Lung (tissue), 12 donors: ENCODE data around the gene NEIL1. TPM values are rescaled to one million over a fixed set of nuclear protein-coding genes. Genes with fewer than 3 reads are reported as not detected.

ENCODE experiments used
- ATAC-seq: fragments of 200-7000 bp; cut with Tn5 transposase; one replicate; pipeline ENCODE4 v1.9.1; 2020; ENCODE audit warnings: moderate number of reproducible peaks; ENCODE audit not compliant: insufficient read depth, low FRiP score
- DNase-seq, 3 donors: peaks; one replicate each; pipeline ENCODE4 v3.0.0-alpha.2; 2013 to 2017
- H3K27ac ChIP-seq, 2 donors: one replicate each; pipeline ENCODE4 v1.5.1; 2013; ENCODE audit warnings: mild to moderate bottlenecking in 2 of 2, moderate library complexity in 2 of 2, control low read depth in 1 of 2, inconsistent platforms in 1 of 2, low read depth in 1 of 2, low read length in 1 of 2
- H3K27me3 ChIP-seq, 3 donors: one replicate each; pipeline ENCODE4 v1.5.1; 2013; ENCODE audit warnings: low read length in 2 of 3; ENCODE audit not compliant: control insufficient read depth in 3 of 3, insufficient read depth in 3 of 3
- H3K36me3 ChIP-seq, 4 donors: one replicate each; pipeline ENCODE4 v1.5.1; 2013; ENCODE audit warnings: low read length in 4 of 4, mild to moderate bottlenecking in 1 of 4, moderate library complexity in 1 of 4; ENCODE audit not compliant: control insufficient read depth in 4 of 4, insufficient read depth in 4 of 4
- H3K4me1 ChIP-seq, 5 donors: one replicate each; pipeline ENCODE4 v1.5.1; 2013; ENCODE audit warnings: low read length in 5 of 5, mild to moderate bottlenecking in 2 of 5, moderate library complexity in 1 of 5; ENCODE audit not compliant: control insufficient read depth in 5 of 5, insufficient read depth in 5 of 5
- H3K4me3 ChIP-seq: one replicate; pipeline ENCODE4 v1.5.1; 2013; ENCODE audit warnings: mild to moderate bottlenecking, control low read depth, moderate library complexity
- H3K9ac ChIP-seq, 2 donors: one replicate each; pipeline ENCODE4 v1.5.1; 2013; ENCODE audit warnings: low read length in 2 of 2, control low read depth in 1 of 2; ENCODE audit not compliant: insufficient read depth in 1 of 2
- H3K9me3 ChIP-seq, 4 donors: one replicate each; pipeline ENCODE4 v1.5.1; 2013; ENCODE audit warnings: low read length in 3 of 4, mild to moderate bottlenecking in 1 of 4, moderate library complexity in 1 of 4; ENCODE audit not compliant: control insufficient read depth in 4 of 4, insufficient read depth in 3 of 4
- WGBS, 2 donors: extraction: QIAGEN DNeasy Blood & Tissue Kit; methylation state at CpG; one replicate each; pipeline ENCODE4 v1.1.7; 2013; 5-methylcytosine and 5-hydroxymethylcytosine counted together
- polyA plus RNA-seq, 2 donors: library from polyadenylated mRNA; stranded (reverse); fragments of 200-250 nt; gene quantifications; one replicate each; pipeline ENCODE4 v1.2.1, GENCODE V29; 2013
- total RNA-seq, 2 donors: library from RNA; depleted of rRNA in 1 of 2; stranded (reverse); fragments of >200 nt in 1 of 2; gene quantifications; one replicate each; pipeline ENCODE4 v1.2.1, GENCODE V29; 2014 to 2021
- TF ChIP-seq, protein P1 (sequence below): IDR thresholded peaks from 2 replicates; pipeline ENCODE4 v1.5.1; 2012; ENCODE audit warnings: mild to moderate bottlenecking; ENCODE audit errors: control extremely low read depth, extremely low read depth
- donor health status: control.
- donor health status: control.
- donor health status: Bipolar disorder and iron deficiency.
- donor health status: healthy.
- donor health status: DM: yes; HTN: yes; CAD: no.

Gene NEIL1
- total and polyA plus RNA-seq, 4 donors, result 13.8 to 46.8 (median 36.4) TPM

DNA sequence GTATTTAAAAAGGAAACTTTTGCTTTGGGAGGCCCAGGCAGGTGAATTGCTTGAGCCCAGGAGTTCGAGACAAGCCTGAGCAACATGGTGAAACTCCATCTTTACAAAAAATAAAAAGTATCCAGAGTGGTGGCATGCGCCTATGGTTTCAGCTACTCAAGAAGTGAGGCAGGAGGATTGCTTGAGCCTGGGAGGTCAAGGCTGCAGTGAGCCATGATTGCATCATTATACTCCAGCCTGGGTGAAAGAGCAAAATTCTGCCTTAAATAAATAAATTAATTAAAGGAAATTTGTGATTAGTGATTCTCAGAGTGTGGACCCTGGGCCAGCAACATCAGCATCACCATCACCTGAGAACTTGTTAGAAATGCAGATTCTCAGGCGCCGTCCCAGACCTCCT, 20.9 kb upstream of the NEIL1 start:
- H3K9me3 ChIP-seq, result no peaks in the 10 kb centered on the region
- no peaks in the 10 kb centered on the region for H3K36me3 ChIP-seq
- TF ChIP-seq, protein P1, sequence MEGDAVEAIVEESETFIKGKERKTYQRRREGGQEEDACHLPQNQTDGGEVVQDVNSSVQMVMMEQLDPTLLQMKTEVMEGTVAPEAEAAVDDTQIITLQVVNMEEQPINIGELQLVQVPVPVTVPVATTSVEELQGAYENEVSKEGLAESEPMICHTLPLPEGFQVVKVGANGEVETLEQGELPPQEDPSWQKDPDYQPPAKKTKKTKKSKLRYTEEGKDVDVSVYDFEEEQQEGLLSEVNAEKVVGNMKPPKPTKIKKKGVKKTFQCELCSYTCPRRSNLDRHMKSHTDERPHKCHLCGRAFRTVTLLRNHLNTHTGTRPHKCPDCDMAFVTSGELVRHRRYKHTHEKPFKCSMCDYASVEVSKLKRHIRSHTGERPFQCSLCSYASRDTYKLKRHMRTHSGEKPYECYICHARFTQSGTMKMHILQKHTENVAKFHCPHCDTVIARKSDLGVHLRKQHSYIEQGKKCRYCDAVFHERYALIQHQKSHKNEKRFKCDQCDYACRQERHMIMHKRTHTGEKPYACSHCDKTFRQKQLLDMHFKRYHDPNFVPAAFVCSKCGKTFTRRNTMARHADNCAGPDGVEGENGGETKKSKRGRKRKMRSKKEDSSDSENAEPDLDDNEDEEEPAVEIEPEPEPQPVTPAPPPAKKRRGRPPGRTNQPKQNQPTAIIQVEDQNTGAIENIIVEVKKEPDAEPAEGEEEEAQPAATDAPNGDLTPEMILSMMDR, result no peak
- no peak overlapping the region for H3K27ac ChIP-seq
- H3K9ac ChIP-seq, result no peak overlapping the region
- no peak overlapping the region for H3K4me3 ChIP-seq
- WGBS, 2 donors, result 94 to 95% methylated on average over 4 of the region's 4 CpGs
- no peaks in the 10 kb centered on the region for H3K27me3 ChIP-seq
- ATAC-seq (no peak), DNase-seq (no peak)
- H3K4me1 ChIP-seq, result no peaks in the 10 kb centered on the region

DNA sequence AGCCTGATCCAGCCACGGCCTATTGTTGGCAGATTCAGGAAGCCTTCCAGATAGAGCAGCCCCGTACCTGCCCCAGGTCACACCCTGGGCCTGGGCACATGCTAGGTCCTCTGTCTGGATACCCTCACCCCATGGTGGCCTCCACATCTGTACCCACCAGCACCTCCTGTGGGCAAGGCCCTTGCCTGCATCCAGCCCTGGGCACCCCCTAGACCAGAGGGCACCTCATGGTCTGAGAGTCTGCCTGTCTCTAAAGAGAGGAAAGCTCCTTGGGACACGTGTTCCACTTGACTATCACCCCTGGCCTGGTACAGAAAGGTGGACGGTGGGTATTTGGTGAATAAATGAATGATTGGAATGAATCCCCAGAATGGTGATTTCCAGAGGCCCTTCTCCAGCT, 19.8 kb upstream of the NEIL1 start:
- no peak for DNase-seq
- no peaks in the 10 kb centered on the region for H3K36me3 ChIP-seq
- ATAC-seq, result no peak
- no peak overlapping the region for H3K9ac ChIP-seq
- no peak overlapping the region for H3K4me3 ChIP-seq
- H3K9me3 ChIP-seq, result no peaks in the 10 kb centered on the region
- TF ChIP-seq, protein P1, result no peak
- 78 to 94% methylated on average over 4 of the region's 4 CpGs for WGBS, 2 donors
- no peaks in the 10 kb centered on the region for H3K4me1 ChIP-seq
- H3K27ac ChIP-seq, result no peak overlapping the region
- no peaks in the 10 kb centered on the region for H3K27me3 ChIP-seq

DNA sequence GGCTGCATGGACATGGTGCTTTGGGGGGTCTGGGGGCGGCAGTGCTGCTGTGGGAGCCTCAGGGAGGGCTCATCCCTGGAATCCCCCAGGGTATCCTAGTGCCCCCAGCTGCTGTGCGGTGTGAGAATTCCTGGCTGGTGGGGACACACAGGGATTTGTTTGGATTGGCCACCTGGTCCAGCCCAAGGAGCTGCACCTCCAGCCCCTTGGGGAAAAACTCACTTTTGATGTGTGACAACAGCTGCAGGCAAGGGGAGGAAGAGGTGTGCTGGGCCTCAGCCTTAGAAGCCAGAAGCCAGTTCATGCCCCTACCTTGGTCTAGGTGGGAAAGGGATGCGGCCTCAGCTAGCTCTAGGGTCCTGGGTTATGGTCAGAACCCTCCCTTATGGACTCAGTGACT, 19.3 kb upstream of the NEIL1 start:
- TF ChIP-seq, protein P1, result no peak

DNA sequence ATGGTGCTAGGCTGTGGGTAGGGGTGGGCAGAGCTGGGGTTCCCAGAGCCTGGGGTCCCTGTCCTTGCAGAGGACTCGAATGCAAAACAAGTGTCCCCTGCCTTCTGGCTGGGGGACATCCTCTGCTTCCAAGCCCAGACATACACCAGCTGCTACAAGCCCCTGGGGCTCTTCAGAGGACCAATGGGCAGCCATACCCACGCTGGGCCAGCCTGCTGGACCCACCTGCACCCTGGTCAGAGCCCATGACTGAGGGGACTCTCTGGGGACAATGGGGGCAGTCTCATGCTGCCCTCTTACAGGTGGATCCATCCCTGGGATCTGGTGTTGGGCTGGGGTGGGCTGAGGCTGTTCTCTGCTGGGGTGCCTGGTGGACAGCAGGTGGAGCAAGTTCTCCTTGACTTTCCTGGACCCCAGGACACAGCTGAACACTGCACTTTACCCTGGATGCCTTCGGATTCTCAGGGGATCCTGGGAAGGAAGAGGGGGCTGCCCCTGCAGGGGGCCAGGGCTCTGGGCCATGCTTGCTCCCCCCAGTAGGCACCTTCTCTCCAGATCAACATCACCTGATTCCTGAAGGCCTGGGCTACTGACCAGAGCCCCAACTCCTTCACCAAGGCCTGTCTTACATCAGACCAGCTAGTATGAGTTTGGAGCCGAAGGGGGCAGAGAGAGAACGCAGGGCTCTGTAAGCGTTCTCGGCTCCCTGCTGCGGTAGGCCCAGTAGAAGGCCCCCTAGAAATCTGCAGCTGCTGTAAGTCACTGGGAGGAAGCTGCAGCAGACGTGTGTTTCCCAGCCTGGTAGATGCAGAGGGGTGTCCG, 18.1 kb upstream of the NEIL1 start:
- Histone ChIP-seq H3K4me1 (no peaks in the 10 kb centered on the region), H3K4me3 (no peak overlapping the region), H3K27me3 (no peaks in the 10 kb centered on the region), H3K36me3 (no peaks in the 10 kb centered on the region), H3K27ac (no peak overlapping the region), H3K9me3 (no peaks in the 10 kb centered on the region), H3K9ac (no peak overlapping the region)
- DNase-seq, result no peak
- WGBS, 2 donors, result 66 to 74% methylated on average over 10 of the region's 10 CpGs
- TF ChIP-seq, protein P1, result no peak
- no peak for ATAC-seq

More for the DNA sequence above, 19.3 kb upstream of the NEIL1 start:
- Histone ChIP-seq H3K4me3 (no peak overlapping the region), H3K36me3 (no peaks in the 10 kb centered on the region), H3K4me1 (no peaks in the 10 kb centered on the region), H3K27ac (no peak overlapping the region), H3K27me3 (no peaks in the 10 kb centered on the region), H3K9me3 (no peaks in the 10 kb centered on the region), H3K9ac (no peak overlapping the region)
- 82 to 86% methylated on average over 3 of the region's 3 CpGs for WGBS, 2 donors
- ATAC-seq (no peak), DNase-seq (no peak)
